ENCODE data around the gene CDK5RAP2.

CDK5RAP2 gene

GRCh38 chr9:120432600-120432999, 147.4 kb downstream of the CDK5RAP2 start:
- Histone ChIP-seq H3K9me3 (ENCODE audit: control insufficient read depth, insufficient read depth, low read depth, low read length) (no peaks in the 10 kb centered on the region), H3K4me3 (ENCODE audit: low read depth, low read length) (no peak overlapping the region), H3K27ac (ENCODE audit: extremely low read depth, low read depth, low read length) (no peak overlapping the region), H3K36me3 (ENCODE audit: control insufficient read depth in 2 of 2, insufficient read depth in 1 of 2, low read length in 2 of 2) (peaks cover 0 to 26% of the 10 kb centered on the region in 2 experiments; a peak in 1 of 3 replicates), H3K4me1 (ENCODE audit: control insufficient read depth, insufficient read depth, low read length) (no peaks in the 10 kb centered on the region)
- TF ChIP-seq ZNF664 (tag by site-specific recombination; IDR thresholded peaks at IDR 0.05) (no peak), BCL11A (tag by site-specific recombination; IDR thresholded peaks at IDR 0.05; ENCODE audit: low read depth) (no peak), ZNF248 (tag by site-specific recombination; IDR thresholded peaks at IDR 0.05) (no peak), ZNF654 (tag by site-specific recombination; IDR thresholded peaks at IDR 0.05; ENCODE audit: low read depth) (no peak), ZIC2 (tag by site-specific recombination; IDR thresholded peaks at IDR 0.05) (no peak), ZNF211 (tag by site-specific recombination; IDR thresholded peaks at IDR 0.05; ENCODE audit: low read depth) (no peak), ZNF174 (tag by site-specific recombination; IDR thresholded peaks at IDR 0.05) (no peak), HOXC10 (CRISPR knock-in tag; IDR thresholded peaks at IDR 0.05) (no peak), ZBTB7A (tag by site-specific recombination; IDR thresholded peaks at IDR 0.05; ENCODE audit: low read depth) (no peak), ZNF558 (tag by site-specific recombination; IDR thresholded peaks at IDR 0.05) (no peak), ZNF23 (tag by site-specific recombination; IDR thresholded peaks at IDR 0.05; ENCODE audit: borderline replicate concordance) (no peak), ZNF398 (tag by site-specific recombination; IDR thresholded peaks at IDR 0.05) (no peak), ZNF777 (tag by site-specific recombination; IDR thresholded peaks at IDR 0.05; ENCODE audit: borderline replicate concordance) (no peak), ZNF571 (tag by site-specific recombination; IDR thresholded peaks at IDR 0.05) (no peak), ZSCAN30 (tag by site-specific recombination; IDR thresholded peaks at IDR 0.05) (no peak), ZNF114 (tag by site-specific recombination; IDR thresholded peaks at IDR 0.05) (no peak), BCL11B (tag by site-specific recombination; IDR thresholded peaks at IDR 0.05; ENCODE audit: low read depth) (no peak)
- ChIA-PET CTCF (interaction anchor here (0.6 to 1.2 kb wide), 2 partner anchors 15 to 19 kb away, joined by 3 to 5 read pairs; no protein-coding TSS in a partner anchor), POLR2A (no interaction called here)

- CTCF ChIA-PET, result no interaction called here
- no peaks in the 10 kb centered on the region for H3K4me1 ChIP-seq (ENCODE audit: control insufficient read depth, insufficient read depth, low read length)
- POLR2A ChIA-PET, result no interaction called here
- no peak overlapping the region for H3K27ac ChIP-seq (ENCODE audit: extremely low read depth, low read depth, low read length)
- peaks cover 0 to 19% of the 10 kb centered on the region in 2 experiments; a peak in 1 of 3 replicates for H3K36me3 ChIP-seq (ENCODE audit: control insufficient read depth in 2 of 2, insufficient read depth in 1 of 2, low read length in 2 of 2)
- no peak overlapping the region for H3K4me3 ChIP-seq (ENCODE audit: low read depth, low read length)
- no peaks in the 10 kb centered on the region for H3K9me3 ChIP-seq (ENCODE audit: control insufficient read depth, insufficient read depth, low read depth, low read length)
- TF ChIP-seq ZNF704 (tag by site-specific recombination; IDR thresholded peaks at IDR 0.05) (no peak), ZBTB8A (tag by site-specific recombination; IDR thresholded peaks at IDR 0.05) (no peak), MYNN (tag by site-specific recombination; IDR thresholded peaks at IDR 0.05; ENCODE audit: borderline replicate concordance) (no peak), GLI2 (tag by site-specific recombination; IDR thresholded peaks at IDR 0.05; ENCODE audit: borderline replicate concordance, low read depth) (no peak), WT1 (tag by site-specific recombination; IDR thresholded peaks at IDR 0.05) (no peak), ZNF19 (tag by site-specific recombination; IDR thresholded peaks at IDR 0.05; ENCODE audit: low read depth) (no peak), ZNF112 (tag by site-specific recombination; IDR thresholded peaks at IDR 0.05) (no peak), ZSCAN16 (tag by site-specific recombination; IDR thresholded peaks at IDR 0.05) (no peak), ZNF404 (tag by site-specific recombination; IDR thresholded peaks at IDR 0.05) (no peak), ZNF274 (IDR thresholded peaks at IDR 0.05; ENCODE audit: low read length) (no peak), ZNF274 (tag by site-specific recombination; IDR thresholded peaks at IDR 0.05; ENCODE audit: borderline replicate concordance) (no peak), ZSCAN30 (tag by site-specific recombination; IDR thresholded peaks at IDR 0.05) (no peak), HOXD13 (CRISPR knock-in tag; IDR thresholded peaks at IDR 0.05; ENCODE audit: borderline replicate concordance) (no peak), ZNF544 (tag by site-specific recombination; IDR thresholded peaks at IDR 0.05) (no peak), ZNF677 (tag by site-specific recombination; IDR thresholded peaks at IDR 0.05) (no peak), ZNF513 (tag by site-specific recombination; IDR thresholded peaks at IDR 0.05) (no peak), GLIS2 (tag by site-specific recombination; IDR thresholded peaks at IDR 0.05) (no peak), ZNF24 (tag by site-specific recombination; IDR thresholded peaks at IDR 0.05) (no peak), ZBTB48 (tag by site-specific recombination; IDR thresholded peaks at IDR 0.05) (no peak), ZNF747 (tag by site-specific recombination; IDR thresholded peaks at IDR 0.05) (no peak)
These were observed 148.7 kb downstream of the CDK5RAP2 start for GRCh38 chr9:120431268-120431667.
